GM23338 (cell line): Measurements from ENCODE around the gene FAM156B.
"Not testable (repeated sequence)": the region's sequence is repeated elsewhere in the genome, so short reads cannot be mapped to it uniquely, and the experiment has no call there.

Experiments used
- CTCF ChIP-seq, 2 experiments: fragments of 200-600 bp in 1 of 2; sonication (generic) in 1 of 2; conservative IDR thresholded peaks; 2 replicates each; pipeline versions ENCODE4 v1.5.1 to v1.6.1; 2016 to 2017; ENCODE audit warnings: antibody characterized with exemption in 2 of 2, low read depth in 2 of 2, mild to moderate bottlenecking in 2 of 2, moderate library complexity in 1 of 2
- EZH2 ChIP-seq: fragments of 200-600 bp; sonication (generic); IDR thresholded peaks from one replicate; pipeline ENCODE4 v1.8.0; 2017; ENCODE audit warnings: antibody characterized with exemption, mild to moderate bottlenecking, low read depth; ENCODE audit not compliant: unreplicated experiment
- EZH2phosphoT487 ChIP-seq: fragments of 200-600 bp; sonication (generic); IDR thresholded peaks from one replicate; pipeline ENCODE4 v1.8.1; 2018; ENCODE audit warnings: antibody characterized with exemption; ENCODE audit not compliant: unreplicated experiment
- STAT1 ChIP-seq: IDR thresholded peaks from one replicate; pipeline ENCODE4 v1.6.1; 2016; ENCODE audit warnings: antibody characterized with exemption; ENCODE audit not compliant: unreplicated experiment
- TF ChIP-seq, protein P1 (sequence below): IDR thresholded peaks from one replicate; pipeline ENCODE4 v1.6.1; 2018; ENCODE audit warnings: antibody characterized with exemption; ENCODE audit not compliant: unreplicated experiment

GRCh38 chrX:52945838-52946494 is 48.8 kb downstream of the FAM156B start:
- TF ChIP-seq CTCF (conservative IDR thresholded peaks at IDR 0.05; ENCODE audit: low read depth in 2 of 2); EZH2phosphoT487; STAT1; EZH2: not testable (repeated sequence)
- TF ChIP-seq, protein P1, sequence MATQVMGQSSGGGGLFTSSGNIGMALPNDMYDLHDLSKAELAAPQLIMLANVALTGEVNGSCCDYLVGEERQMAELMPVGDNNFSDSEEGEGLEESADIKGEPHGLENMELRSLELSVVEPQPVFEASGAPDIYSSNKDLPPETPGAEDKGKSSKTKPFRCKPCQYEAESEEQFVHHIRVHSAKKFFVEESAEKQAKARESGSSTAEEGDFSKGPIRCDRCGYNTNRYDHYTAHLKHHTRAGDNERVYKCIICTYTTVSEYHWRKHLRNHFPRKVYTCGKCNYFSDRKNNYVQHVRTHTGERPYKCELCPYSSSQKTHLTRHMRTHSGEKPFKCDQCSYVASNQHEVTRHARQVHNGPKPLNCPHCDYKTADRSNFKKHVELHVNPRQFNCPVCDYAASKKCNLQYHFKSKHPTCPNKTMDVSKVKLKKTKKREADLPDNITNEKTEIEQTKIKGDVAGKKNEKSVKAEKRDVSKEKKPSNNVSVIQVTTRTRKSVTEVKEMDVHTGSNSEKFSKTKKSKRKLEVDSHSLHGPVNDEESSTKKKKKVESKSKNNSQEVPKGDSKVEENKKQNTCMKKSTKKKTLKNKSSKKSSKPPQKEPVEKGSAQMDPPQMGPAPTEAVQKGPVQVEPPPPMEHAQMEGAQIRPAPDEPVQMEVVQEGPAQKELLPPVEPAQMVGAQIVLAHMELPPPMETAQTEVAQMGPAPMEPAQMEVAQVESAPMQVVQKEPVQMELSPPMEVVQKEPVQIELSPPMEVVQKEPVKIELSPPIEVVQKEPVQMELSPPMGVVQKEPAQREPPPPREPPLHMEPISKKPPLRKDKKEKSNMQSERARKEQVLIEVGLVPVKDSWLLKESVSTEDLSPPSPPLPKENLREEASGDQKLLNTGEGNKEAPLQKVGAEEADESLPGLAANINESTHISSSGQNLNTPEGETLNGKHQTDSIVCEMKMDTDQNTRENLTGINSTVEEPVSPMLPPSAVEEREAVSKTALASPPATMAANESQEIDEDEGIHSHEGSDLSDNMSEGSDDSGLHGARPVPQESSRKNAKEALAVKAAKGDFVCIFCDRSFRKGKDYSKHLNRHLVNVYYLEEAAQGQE = not testable (repeated sequence)
